NCI-H226 (cell line): Measurements from ENCODE around the gene GSPT1.
"Not testable (repeated sequence)": the region's sequence is repeated elsewhere in the genome, so short reads cannot be mapped to it uniquely, and the experiment has no call there.

ENCODE experiments used
- DNase-seq: peaks from one replicate; pipeline ENCODE4 v3.0.0-alpha.2; 2015

GSPT1 gene

GRCh38 chr16:11915644-11916523 is at the start of gene GSPT1:
GSPT1 (minus strand) TSS chr16:11915956; CDS start chr16:11915720, 236 bp downstream.
- peak; percentile 98 for DNase-seq

- no peak for DNase-seq
Observed at GRCh38 chr16:11964761-11965551, 49.2 kb upstream of the GSPT1 start, which contains the start of gene TNFRSF17. TNFRSF17 (plus strand) TSS chr16:11965210; CDS start chr16:11965325, 115 bp downstream.

GRCh38 chr16:11963706-11964105 is 48.0 kb upstream of the GSPT1 start:
- no peak for DNase-seq

- not testable (repeated sequence) for DNase-seq
Observed at GRCh38 chr16:11962978-11963377, 47.2 kb upstream of the GSPT1 start.

GRCh38 chr16:11962457-11962856 is 46.7 kb upstream of the GSPT1 start:
- DNase-seq: not testable (repeated sequence)

- DNase-seq: no peak
Observed at GRCh38 chr16:11957591-11958395, 42.0 kb upstream of the GSPT1 start.

GRCh38 chr16:11956558-11956957 is 40.8 kb upstream of the GSPT1 start:
- no peak for DNase-seq

GRCh38 chr16:11955713-11956123 is 40.0 kb upstream of the GSPT1 start:
- DNase-seq: peak; percentile 96

- DNase-seq: not testable (repeated sequence)
Observed at GRCh38 chr16:11953576-11953975, 37.8 kb upstream of the GSPT1 start.

- no peak for DNase-seq
Observed at GRCh38 chr16:11950388-11950787, 34.6 kb upstream of the GSPT1 start.

- DNase-seq: peak; percentile 4
Observed at GRCh38 chr16:11949527-11949926, 33.8 kb upstream of the GSPT1 start.

GRCh38 chr16:11948819-11949218 is 33.1 kb upstream of the GSPT1 start:
- no peak for DNase-seq

- DNase-seq: peak; percentile 12
Observed at GRCh38 chr16:11946433-11946832, 30.7 kb upstream of the GSPT1 start.

- DNase-seq: not testable (repeated sequence)
Observed at GRCh38 chr16:11941945-11942344, 26.2 kb upstream of the GSPT1 start, which contains the start of gene NPIPB2. NPIPB2 (minus strand) TSS chr16:11942045; CDS start chr16:11942045, 0 bp downstream.

GRCh38 chr16:11927350-11927749 is 11.6 kb upstream of the GSPT1 start:
- DNase-seq: not testable (repeated sequence)

GRCh38 chr16:11924046-11924445 is 8.3 kb upstream of the GSPT1 start:
- not testable (repeated sequence) for DNase-seq

- peak; percentile 56 for DNase-seq
Observed at GRCh38 chr16:11916524-11917285, 949 bp upstream of the GSPT1 start.

GRCh38 chr16:11915114-11915643 is 577 bp downstream of the GSPT1 start:
- DNase-seq: peak; percentile 30

GRCh38 chr16:11914210-11915113 is 1.3 kb downstream of the GSPT1 start:
- no peak for DNase-seq

- no peak for DNase-seq
Observed at GRCh38 chr16:11913425-11914079, 2.2 kb downstream of the GSPT1 start.
